Prostate gland (tissue), 2 donors: ENCODE data around the gene SOX30. TPM values are rescaled to one million over a fixed set of nuclear protein-coding genes. Genes with fewer than 3 reads are reported as not detected.
"Not testable (repeated sequence)": the region's sequence is repeated elsewhere in the genome, so short reads cannot be mapped to it uniquely, and the experiment has no call there.

Experiments
- DNase-seq: peaks from one replicate; pipeline ENCODE4 v3.0.0-alpha.2; 2019; ENCODE audit warnings: low spot score
- H3K27ac ChIP-seq, 2 donors: fragments of 200-600 bp; sonication (generic); 2 replicates each; pipeline ENCODE4 v1.5.1; 2017 to 2019
- H3K27me3 ChIP-seq: fragments of 200-600 bp; sonication (generic); replicated peaks from 2 replicates; pipeline ENCODE4 v1.5.1; 2019; ENCODE audit not compliant: insufficient read depth
- H3K36me3 ChIP-seq, 2 donors: fragments of 200-600 bp; sonication (generic); 1 replicate in 1 of 2; 2 replicates in 1 of 2; pipeline versions ENCODE4 v1.5.1 to v1.8.1; 2017 to 2019
- H3K4me1 ChIP-seq: fragments of 200-600 bp; sonication (generic); replicated peaks from 2 replicates; pipeline ENCODE4 v1.5.1; 2019
- H3K4me3 ChIP-seq, 2 donors: fragments of 200-600 bp; sonication (generic); 2 replicates each; pipeline ENCODE4 v1.5.1; 2017 to 2019
- H3K9me3 ChIP-seq: fragments of 200-600 bp; sonication (generic); 2 replicates; pipeline ENCODE4 v1.5.1; 2017
- POLR2A ChIP-seq: fragments of 450-650 bp; IDR thresholded peaks from one replicate; pipeline ENCODE4 v1.6.1; 2016; ENCODE audit warnings: antibody characterized with exemption, mild to moderate bottlenecking
- POLR2AphosphoS5 ChIP-seq: sonication (generic); formaldehyde crosslinking; IDR thresholded peaks from one replicate; pipeline ENCODE4 v1.6.1; 2017; ENCODE audit warnings: antibody characterized with exemption
- WGBS: methylation state at CpG from one replicate; pipeline ENCODE4 v1.1.5; 2018; 5-methylcytosine and 5-hydroxymethylcytosine counted together
- intact Hi-C: fragments of 100-400 bp; cut with DNase I; formaldehyde crosslinking; loops from one replicate; pipeline ENCODE4 v1.14.2; 2022
- total RNA-seq, 2 donors: library from RNA; depleted of rRNA; stranded (reverse); fragments of >200 nt; gene quantifications; one replicate each; pipeline ENCODE4 v1.1.0, GENCODE V29; 2016
- TF ChIP-seq, protein P1 (sequence below), 4 experiments: fragments of 200-600 bp in 2 of 4; fragments of 450-650 bp in 2 of 4; sonication (generic) in 2 of 4; IDR thresholded peaks; 1 replicate in 3 of 4; 2 replicates in 1 of 4; pipeline ENCODE4 v1.5.1; 2016 to 2019; ENCODE audit warnings: antibody characterized with exemption in 4 of 4, mild to moderate bottlenecking in 2 of 4, moderate library complexity in 2 of 4

SOX30 gene
- total RNA-seq, 2 donors from 2014 or later = 14.4 TPM; not detected in 1

GRCh38 chr5:157679801-157680200 lies 27.6 kb upstream of the SOX30 start:
- H3K27ac ChIP-seq = no peak overlapping the region
- DNase-seq = no peak
- TF ChIP-seq, protein P1, sequence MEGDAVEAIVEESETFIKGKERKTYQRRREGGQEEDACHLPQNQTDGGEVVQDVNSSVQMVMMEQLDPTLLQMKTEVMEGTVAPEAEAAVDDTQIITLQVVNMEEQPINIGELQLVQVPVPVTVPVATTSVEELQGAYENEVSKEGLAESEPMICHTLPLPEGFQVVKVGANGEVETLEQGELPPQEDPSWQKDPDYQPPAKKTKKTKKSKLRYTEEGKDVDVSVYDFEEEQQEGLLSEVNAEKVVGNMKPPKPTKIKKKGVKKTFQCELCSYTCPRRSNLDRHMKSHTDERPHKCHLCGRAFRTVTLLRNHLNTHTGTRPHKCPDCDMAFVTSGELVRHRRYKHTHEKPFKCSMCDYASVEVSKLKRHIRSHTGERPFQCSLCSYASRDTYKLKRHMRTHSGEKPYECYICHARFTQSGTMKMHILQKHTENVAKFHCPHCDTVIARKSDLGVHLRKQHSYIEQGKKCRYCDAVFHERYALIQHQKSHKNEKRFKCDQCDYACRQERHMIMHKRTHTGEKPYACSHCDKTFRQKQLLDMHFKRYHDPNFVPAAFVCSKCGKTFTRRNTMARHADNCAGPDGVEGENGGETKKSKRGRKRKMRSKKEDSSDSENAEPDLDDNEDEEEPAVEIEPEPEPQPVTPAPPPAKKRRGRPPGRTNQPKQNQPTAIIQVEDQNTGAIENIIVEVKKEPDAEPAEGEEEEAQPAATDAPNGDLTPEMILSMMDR (IDR thresholded peaks at IDR 0.05) = no peak
- TF ChIP-seq POLR2A (no peak), POLR2AphosphoS5 (no peak)

GRCh38 chr5:157677931-157678330 lies 25.7 kb upstream of the SOX30 start:
- Histone ChIP-seq H3K27ac (no peak overlapping the region), H3K4me1 (no peaks in the 10 kb centered on the region), H3K4me3 (no peak overlapping the region), H3K27me3 (no peaks in the 10 kb centered on the region), H3K36me3 (no peaks in the 10 kb centered on the region), H3K9me3 (no peaks in the 10 kb centered on the region)
- no peak for DNase-seq
- TF ChIP-seq POLR2A = no peak
- intact Hi-C loops = no loop called here
- 53% methylated on average over 3 of the region's 3 CpGs for WGBS

More at GRCh38 chr5:157679801-157680200, 27.6 kb upstream of the SOX30 start:
- intact Hi-C loops = no loop called here
- H3K9me3 ChIP-seq = no peaks in the 10 kb centered on the region
- 93% methylated on average over 9 of the region's 9 CpGs for WGBS
- no peaks in the 10 kb centered on the region for H3K4me1 ChIP-seq
- no peak overlapping the region for H3K4me3 ChIP-seq
- no peaks in the 10 kb centered on the region for H3K36me3 ChIP-seq
- H3K27me3 ChIP-seq = no peaks in the 10 kb centered on the region

DNA sequence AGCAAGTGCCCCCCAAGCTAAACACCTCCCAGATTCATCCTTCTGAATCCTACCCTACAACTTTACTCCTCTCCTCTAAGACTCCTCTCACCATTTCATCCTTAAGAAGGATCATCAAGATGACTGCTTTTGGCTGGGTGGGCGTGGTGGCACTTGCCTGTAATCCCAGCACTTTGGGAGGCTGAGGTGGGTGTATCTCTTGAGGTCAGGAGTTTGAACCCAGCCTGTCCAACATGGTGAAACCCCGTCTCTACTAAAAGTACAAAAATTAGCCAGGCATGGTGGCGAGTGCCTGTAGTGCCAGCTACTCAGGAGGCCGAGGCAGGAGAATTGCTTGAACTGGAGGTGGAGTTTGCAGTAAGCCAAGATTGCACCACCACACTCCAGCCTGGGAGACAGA lies 22.1 kb upstream of the SOX30 start:
- WGBS = 91% methylated on average over 4 of the region's 4 CpGs
- DNase-seq, H3K9me3 ChIP-seq, H3K4me3 ChIP-seq, intact Hi-C loops, H3K4me1 ChIP-seq, H3K27me3 ChIP-seq, H3K27ac ChIP-seq, H3K36me3 ChIP-seq: not testable (repeated sequence)

DNA sequence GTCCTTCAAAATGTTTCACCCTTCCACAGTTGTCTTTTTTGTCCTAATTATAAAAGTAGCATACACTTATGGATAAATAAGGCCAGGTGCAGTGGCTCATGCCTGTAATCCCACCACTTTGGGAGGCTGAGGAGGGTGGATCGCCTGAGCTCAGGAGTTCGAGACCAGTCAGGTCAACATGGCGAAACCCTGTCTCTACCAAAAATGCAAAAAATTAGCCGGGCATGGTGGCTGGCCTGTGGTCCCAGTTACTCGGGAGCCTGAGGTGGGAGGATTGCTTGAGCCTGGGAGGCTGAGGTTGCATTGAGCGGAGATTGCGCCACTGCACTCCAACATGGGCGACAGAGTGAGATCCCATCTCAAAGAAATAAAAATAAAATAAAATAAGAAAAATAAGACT lies 20.7 kb upstream of the SOX30 start:
- Histone ChIP-seq H3K9me3 (no peaks in the 10 kb centered on the region), H3K36me3 (no peaks in the 10 kb centered on the region), H3K4me1 (no peaks in the 10 kb centered on the region), H3K27ac (no peak overlapping the region), H3K27me3 (no peaks in the 10 kb centered on the region), H3K4me3 (no peak overlapping the region)
- 95% methylated on average over 8 of the region's 8 CpGs for WGBS
- TF ChIP-seq POLR2A (no peak), POLR2AphosphoS5 (no peak)
- TF ChIP-seq, protein P1 (IDR thresholded peaks at IDR 0.05) = no peak
- intact Hi-C loops = no loop called here
- no peak for DNase-seq

DNA sequence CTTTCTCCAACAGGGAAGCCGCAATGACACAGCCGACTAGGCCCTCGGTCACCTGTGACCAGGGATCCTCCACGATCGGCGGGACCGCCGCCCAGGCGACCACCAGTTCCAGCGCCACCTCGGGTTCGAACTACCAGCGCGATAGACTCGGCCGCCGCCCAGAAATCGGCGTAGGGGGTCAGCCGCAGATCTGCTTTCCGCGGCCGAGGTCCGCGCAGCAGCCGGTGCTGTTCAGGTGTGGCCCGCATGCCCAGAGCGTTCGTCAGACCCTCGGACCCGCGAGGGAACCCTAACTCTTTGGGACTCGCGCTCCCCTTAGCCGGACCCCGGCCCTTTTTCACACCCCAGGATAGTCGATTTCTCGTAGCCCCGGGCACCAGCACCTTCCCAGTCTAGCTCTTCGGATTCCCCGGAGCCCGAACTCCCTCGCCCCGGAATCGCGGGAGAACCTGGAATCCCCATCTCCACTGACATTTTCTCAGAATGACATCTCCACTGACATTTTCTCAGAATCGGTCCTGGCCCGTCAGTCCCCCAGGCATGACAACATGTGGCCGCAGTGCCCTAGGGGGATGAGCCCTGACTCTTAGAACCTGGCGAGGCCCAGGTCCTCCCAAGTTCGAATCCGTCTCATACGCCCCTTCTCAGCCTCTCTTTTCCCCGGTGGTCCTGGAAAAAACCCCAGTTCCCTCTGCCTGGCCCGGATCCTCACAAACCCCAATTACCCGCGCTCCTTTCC lies 19.5 kb upstream of the SOX30 start:
- WGBS = 43% methylated on average over 55 of the region's 57 CpGs
- H3K4me3 ChIP-seq = peak overlapping the region; percentile 40 to 49
- H3K27ac ChIP-seq = no peak overlapping the region
- no peak for DNase-seq
- TF ChIP-seq POLR2AphosphoS5 (no peak), POLR2A (no peak)
- TF ChIP-seq, protein P1 (IDR thresholded peaks at IDR 0.05) = no peak
- intact Hi-C loops = no loop called here
- no peaks in the 10 kb centered on the region for H3K4me1 ChIP-seq
- no peaks in the 10 kb centered on the region for H3K36me3 ChIP-seq
- H3K9me3 ChIP-seq = no peaks in the 10 kb centered on the region
- no peaks in the 10 kb centered on the region for H3K27me3 ChIP-seq
